ENCODE results near the gene ADAMTS15. TPM values are rescaled to one million over a fixed set of nuclear protein-coding genes. Genes with fewer than 3 reads are reported as not detected.

The ADAMTS15 gene
- total RNA-seq, 4 donors from 2014 or later: 6.6 to 11.4 (median 10.3) TPM

- intact Hi-C loops (cut with DNase I): no loop called here
- no peak for DNase-seq (ENCODE audit: extremely low spot score)
- Histone ChIP-seq H3K4me1 (peaks cover 0 to 10% (median 5%) of the 10 kb centered on the region in 4 donors), H3K9me3 (no peaks in the 10 kb centered on the region), H3K36me3 (peaks cover 3 to 79% (median 69%) of the 10 kb centered on the region in 4 donors), H3K27me3 (no peaks in the 10 kb centered on the region), H3K4me3 (no peak overlapping the region), H3K27ac (replicated peaks in 1 of 4) (no peak overlapping the region)
- TF ChIP-seq POLR2AphosphoS5 (IDR thresholded peaks at IDR 0.05) (no peak), EP300 (IDR thresholded peaks at IDR 0.05) (no peak), POLR2A (IDR thresholded peaks at IDR 0.05; ENCODE audit: low read depth) (no peak), CTCF (IDR thresholded peaks at IDR 0.05) (no peak)
- WGBS: 89% methylated on average over 5 of the region's 5 CpGs
Measured at GRCh38 chr11:130465263-130465662, 16.8 kb downstream of the ADAMTS15 start.

GRCh38 chr11:130467116-130467900, 18.9 kb downstream of the ADAMTS15 start:
- intact Hi-C loops (cut with DNase I): no loop called here
- Histone ChIP-seq H3K27ac (replicated peaks in 1 of 4) (no peak overlapping the region), H3K4me3 (no peak overlapping the region), H3K9me3 (no peaks in the 10 kb centered on the region), H3K27me3 (no peaks in the 10 kb centered on the region), H3K4me1 (no peaks in the 10 kb centered on the region), H3K36me3 (peaks cover 7 to 86% (median 74%) of the 10 kb centered on the region in 4 donors)
- TF ChIP-seq EP300 (IDR thresholded peaks at IDR 0.05) (no peak), CTCF (IDR thresholded peaks at IDR 0.05) (no peak), POLR2A (IDR thresholded peaks at IDR 0.05; ENCODE audit: low read depth) (no peak), POLR2AphosphoS5 (IDR thresholded peaks at IDR 0.05) (no peak)
- DNase-seq (ENCODE audit: extremely low spot score): no peak
- WGBS: 86% methylated on average over 10 of the region's 10 CpGs

- Histone ChIP-seq H3K27ac (replicated peaks in 1 of 4) (no peak overlapping the region), H3K36me3 (peaks cover 7 to 86% (median 75%) of the 10 kb centered on the region in 4 donors)
Measured at GRCh38 chr11:130469181-130469580, 20.7 kb downstream of the ADAMTS15 start.

GRCh38 chr11:130470832-130471706, 22.6 kb downstream of the ADAMTS15 start:
- H3K27me3 ChIP-seq: no peaks in the 10 kb centered on the region
- no peaks in the 10 kb centered on the region for H3K9me3 ChIP-seq
- peaks cover 3 to 78% (median 64%) of the 10 kb centered on the region in 4 donors for H3K36me3 ChIP-seq
- H3K4me1 ChIP-seq: peaks cover under 1 to 10% (median 4%) of the 10 kb centered on the region in 4 donors
- intact Hi-C loops (cut with DNase I): no loop called here
- TF ChIP-seq POLR2AphosphoS5 (IDR thresholded peaks at IDR 0.05): no peak
- no peak for TF ChIP-seq CTCF (IDR thresholded peaks at IDR 0.05)
- TF ChIP-seq EP300 (IDR thresholded peaks at IDR 0.05): no peak
- TF ChIP-seq POLR2A (IDR thresholded peaks at IDR 0.05; ENCODE audit: low read depth): no peak
- 93% methylated on average over 20 of the region's 20 CpGs for WGBS
- DNase-seq (ENCODE audit: extremely low spot score): no peak
- H3K4me3 ChIP-seq: no peak overlapping the region
- no peak overlapping the region for H3K27ac ChIP-seq (replicated peaks in 1 of 4)

More at GRCh38 chr11:130469181-130469580, 20.7 kb downstream of the ADAMTS15 start:
- WGBS: 87% methylated on average over 3 of the region's 6 CpGs
- Histone ChIP-seq H3K4me3 (no peak overlapping the region), H3K4me1 (no peaks in the 10 kb centered on the region), H3K9me3 (no peaks in the 10 kb centered on the region), H3K27me3 (no peaks in the 10 kb centered on the region)
- TF ChIP-seq EP300 (IDR thresholded peaks at IDR 0.05) (no peak), POLR2AphosphoS5 (IDR thresholded peaks at IDR 0.05) (no peak), POLR2A (IDR thresholded peaks at IDR 0.05; ENCODE audit: low read depth) (no peak), CTCF (IDR thresholded peaks at IDR 0.05) (no peak)
- intact Hi-C loops (cut with DNase I): no loop called here
- DNase-seq (ENCODE audit: extremely low spot score): no peak
